PC-3 (cell line): ENCODE measurements around the gene ATG7. TPM values are rescaled to one million over a fixed set of nuclear protein-coding genes. Genes with fewer than 3 reads are reported as not detected.
A peak's percentile ranks its signal among the peaks of the same experiment; 100 is the strongest.
"Not testable (repeated sequence)": the region's sequence is repeated elsewhere in the genome, so short reads cannot be mapped to it uniquely, and the experiment has no call there.

ENCODE experiments used
- ATAC-seq: fragments of 200-7000 bp; cut with Tn5 transposase; 2 replicates; pipeline ENCODE4 v1.9.1; 2020; ENCODE audit warnings: mild to moderate bottlenecking, moderate library complexity
- BruUV-seq: library from RNA; stranded (reverse); fragments of 400-500 nt; replicated peaks from 2 replicates; lab custom pipeline; 2021; lab: Mats Ljungman, UMichigan
- CTCF ChIA-PET: fragments of 300-600 bp; sonication (Branson Sonifier 250); formaldehyde crosslinking; loops from one replicate; lab custom pipeline; 2022; ENCODE audit warnings: antibody characterized with exemption; lab: Charles Lee
- POLR2A ChIA-PET: fragments of 300-600 bp; sonication (Branson Sonifier 250); formaldehyde crosslinking; loops from one replicate; lab custom pipeline; 2022; ENCODE audit warnings: antibody characterized with exemption; ENCODE audit not compliant: unreplicated experiment; lab: Charles Lee
- DNase-seq: peaks from one replicate; pipeline ENCODE4 v3.0.0-alpha.2; 2015
- H2AFZ ChIP-seq: fragments of 300-600 bp; sonication (generic); 2 replicates; pipeline ENCODE4 v1.6.0; 2016; ENCODE audit warnings: antibody characterized with exemption, low read length
- H3F3A ChIP-seq: fragments of 300-600 bp; sonication (generic); one replicate; pipeline ENCODE4 v1.6.0; 2017; ENCODE audit warnings: antibody characterized with exemption, low read length, control low read depth, mild to moderate bottlenecking; ENCODE audit not compliant: unreplicated experiment
- H3K27ac ChIP-seq: fragments of 300-600 bp; sonication (generic); 2 replicates; pipeline ENCODE4 v1.5.1; 2016; ENCODE audit warnings: mild to moderate bottlenecking, low read length
- H3K27me3 ChIP-seq: fragments of 300-600 bp; sonication (generic); 2 replicates; pipeline ENCODE4 v1.6.1; 2016; ENCODE audit warnings: low read length, mixed read lengths
- H3K36me3 ChIP-seq: fragments of 300-600 bp; sonication (generic); 2 replicates; pipeline ENCODE4 v1.6.1; 2016; ENCODE audit warnings: low read depth, mixed run types, low read length, mixed read lengths
- H3K4me1 ChIP-seq: fragments of 300-600 bp; sonication (generic); 2 replicates; pipeline ENCODE4 v1.5.1; 2016; ENCODE audit warnings: low read length; ENCODE audit not compliant: insufficient read depth
- H3K4me2 ChIP-seq: fragments of 300-600 bp; sonication (generic); 2 replicates; pipeline ENCODE4 v1.6.0; 2016; ENCODE audit warnings: low read length
- H3K4me3 ChIP-seq: fragments of 300-600 bp; sonication (generic); 2 replicates; pipeline ENCODE4 v1.5.1; 2016; ENCODE audit warnings: mild to moderate bottlenecking, low read length, mixed read lengths
- H3K79me2 ChIP-seq: fragments of 300-600 bp; sonication (generic); 2 replicates; pipeline ENCODE4 v1.6.1; 2017; ENCODE audit warnings: low read length, mixed read lengths
- H3K9ac ChIP-seq: fragments of 300-600 bp; sonication (generic); 2 replicates; pipeline ENCODE4 v1.6.0; 2016; ENCODE audit warnings: mild to moderate bottlenecking, low read length
- H3K9me2 ChIP-seq: fragments of 300-600 bp; sonication (generic); replicated peaks from 2 replicates; pipeline ENCODE4 v1.6.1; 2016; ENCODE audit warnings: mixed run types, low read length, mixed read lengths
- H3K9me3 ChIP-seq: fragments of 300-600 bp; sonication (generic); 2 replicates; pipeline ENCODE4 v1.6.1; 2016; ENCODE audit warnings: low read length, mixed read lengths
- H4K20me1 ChIP-seq: fragments of 300-600 bp; sonication (generic); 2 replicates; pipeline ENCODE4 v1.6.1; 2016; ENCODE audit warnings: low read length, mixed read lengths
- EZH2 ChIP-seq: fragments of 300-600 bp; sonication (generic); IDR thresholded peaks from one replicate; pipeline ENCODE4 v1.6.1; 2017; ENCODE audit warnings: antibody characterized with exemption, mild to moderate bottlenecking, low read length; ENCODE audit not compliant: unreplicated experiment
- EZH2phosphoT487 ChIP-seq: fragments of 300-600 bp; sonication (generic); IDR thresholded peaks from 2 replicates; pipeline ENCODE4 v1.6.1; 2018; ENCODE audit warnings: mild to moderate bottlenecking, antibody characterized with exemption, low read length, borderline replicate concordance
- intact Hi-C: fragments of 100-400 bp; cut with micrococcal nuclease; formaldehyde crosslinking; loops from 2 replicates; pipeline ENCODE4 v1.9.0; 2023
- total RNA-seq: library from RNA; depleted of rRNA; stranded (reverse); fragments of >200 nt; gene quantifications from 2 replicates; pipeline ENCODE4 v1.2.3, GENCODE V29; 2014
- TF ChIP-seq, protein P1 (sequence below): fragments of 300-600 bp; sonication (generic); conservative IDR thresholded peaks from 2 replicates; pipeline ENCODE4 v1.5.1; 2017; ENCODE audit warnings: antibody characterized with exemption, low read depth, mild to moderate bottlenecking, low read length

ATG7 gene
- total RNA-seq, 1 experiment from 2014 or later, result 36.5 TPM

DNA sequence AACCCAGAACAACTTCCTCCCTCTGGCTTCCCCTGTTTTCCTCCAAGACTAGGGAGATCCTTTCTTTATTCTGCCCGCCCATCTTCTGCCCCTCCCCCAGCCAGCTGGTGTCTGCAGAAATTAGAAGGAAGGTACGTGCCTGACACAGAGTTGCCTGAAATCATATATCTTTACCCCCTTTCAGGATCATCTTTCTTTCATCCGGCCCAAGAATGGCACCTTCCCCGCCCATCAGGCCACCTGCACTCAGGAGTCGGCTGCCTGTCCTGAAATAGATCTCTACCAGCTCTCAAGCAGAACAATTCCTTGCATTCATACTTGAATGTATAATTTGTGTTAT lies 237.8 kb downstream of the ATG7 start:
- CTCF ChIA-PET, result no interaction called here
- peak overlapping the region; percentile 61 for H3K27ac ChIP-seq
- H3K4me2 ChIP-seq, result peak overlapping the region; percentile 63

DNA sequence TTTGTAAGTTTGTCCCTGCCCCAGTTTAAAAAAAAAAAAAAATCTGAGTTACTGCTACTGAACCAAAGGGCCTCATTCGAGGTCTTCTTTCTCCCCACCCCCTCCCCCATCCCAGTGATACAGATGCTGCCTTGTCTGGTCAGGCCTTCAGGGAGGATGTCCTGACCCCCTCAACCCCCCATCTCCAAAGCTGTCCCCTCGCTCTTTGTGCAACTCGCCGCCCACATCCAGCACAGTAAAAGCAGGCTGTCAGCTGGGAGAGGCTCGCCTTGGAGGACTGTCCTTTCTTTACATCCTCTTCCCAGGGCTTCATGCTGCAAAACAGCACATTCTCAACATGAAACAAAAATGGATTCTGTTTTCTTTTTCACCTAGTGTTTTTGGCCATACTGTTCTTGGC lies 238.2 kb downstream of the ATG7 start:
- H3K4me2 ChIP-seq, result peak overlapping the region; percentile 63
- DNase-seq, result no peak
- no peaks in the 10 kb centered on the region for H3K27me3 ChIP-seq
- ChIA-PET CTCF (no interaction called here), POLR2A (no interaction called here)
- no peaks in the 10 kb centered on the region for H3F3A ChIP-seq
- H4K20me1 ChIP-seq, result no peaks in the 10 kb centered on the region
- H3K79me2 ChIP-seq, result no peaks in the 10 kb centered on the region
- no peaks in the 10 kb centered on the region for H3K9me3 ChIP-seq
- no peaks in the 10 kb centered on the region for H3K9me2 ChIP-seq
- intact Hi-C loops, result no loop called here
- H3K4me1 ChIP-seq, result peaks cover 38% of the 10 kb centered on the region
- H3K4me3 ChIP-seq, result no peak overlapping the region
- peak overlapping the region; percentile 61 for H3K27ac ChIP-seq
- no peak for ATAC-seq
- 0 out of 2 replicates have a peak, but pooled peaks cover 2% of the 10 kb centered on the region for H3K36me3 ChIP-seq
- no peak overlapping the region for H2AFZ ChIP-seq
- TF ChIP-seq, protein P1, sequence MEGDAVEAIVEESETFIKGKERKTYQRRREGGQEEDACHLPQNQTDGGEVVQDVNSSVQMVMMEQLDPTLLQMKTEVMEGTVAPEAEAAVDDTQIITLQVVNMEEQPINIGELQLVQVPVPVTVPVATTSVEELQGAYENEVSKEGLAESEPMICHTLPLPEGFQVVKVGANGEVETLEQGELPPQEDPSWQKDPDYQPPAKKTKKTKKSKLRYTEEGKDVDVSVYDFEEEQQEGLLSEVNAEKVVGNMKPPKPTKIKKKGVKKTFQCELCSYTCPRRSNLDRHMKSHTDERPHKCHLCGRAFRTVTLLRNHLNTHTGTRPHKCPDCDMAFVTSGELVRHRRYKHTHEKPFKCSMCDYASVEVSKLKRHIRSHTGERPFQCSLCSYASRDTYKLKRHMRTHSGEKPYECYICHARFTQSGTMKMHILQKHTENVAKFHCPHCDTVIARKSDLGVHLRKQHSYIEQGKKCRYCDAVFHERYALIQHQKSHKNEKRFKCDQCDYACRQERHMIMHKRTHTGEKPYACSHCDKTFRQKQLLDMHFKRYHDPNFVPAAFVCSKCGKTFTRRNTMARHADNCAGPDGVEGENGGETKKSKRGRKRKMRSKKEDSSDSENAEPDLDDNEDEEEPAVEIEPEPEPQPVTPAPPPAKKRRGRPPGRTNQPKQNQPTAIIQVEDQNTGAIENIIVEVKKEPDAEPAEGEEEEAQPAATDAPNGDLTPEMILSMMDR, result no peak
- TF ChIP-seq EZH2 (no peak), EZH2phosphoT487 (no peak)
- no TSS peak for BruUV-seq
- H3K9ac ChIP-seq, result peak overlapping the region; percentile 11; the same call in 1 of the 2 replicates

More for the DNA sequence above, 237.8 kb downstream of the ATG7 start:
- H3K36me3 ChIP-seq, result 0 out of 2 replicates have a peak, but pooled peaks cover 2% of the 10 kb centered on the region
- no peaks in the 10 kb centered on the region for H3K27me3 ChIP-seq
- peaks cover 37% of the 10 kb centered on the region for H3K4me1 ChIP-seq
- no peaks in the 10 kb centered on the region for H3K9me3 ChIP-seq
- POLR2A ChIA-PET, result no interaction called here
- no peaks in the 10 kb centered on the region for H3F3A ChIP-seq
- DNase-seq, result no peak
- intact Hi-C loops, result no loop called here
- H4K20me1 ChIP-seq, result no peaks in the 10 kb centered on the region
- TF ChIP-seq EZH2phosphoT487 (no peak), EZH2 (no peak)
- TF ChIP-seq, protein P1, result no peak
- ATAC-seq, result no peak
- BruUV-seq, result no TSS peak
- H3K79me2 ChIP-seq, result no peaks in the 10 kb centered on the region
- H2AFZ ChIP-seq, result no peak overlapping the region
- H3K9ac ChIP-seq, result peak overlapping the region; percentile 11
- H3K4me3 ChIP-seq, result no peak overlapping the region
- H3K9me2 ChIP-seq, result no peaks in the 10 kb centered on the region

DNA sequence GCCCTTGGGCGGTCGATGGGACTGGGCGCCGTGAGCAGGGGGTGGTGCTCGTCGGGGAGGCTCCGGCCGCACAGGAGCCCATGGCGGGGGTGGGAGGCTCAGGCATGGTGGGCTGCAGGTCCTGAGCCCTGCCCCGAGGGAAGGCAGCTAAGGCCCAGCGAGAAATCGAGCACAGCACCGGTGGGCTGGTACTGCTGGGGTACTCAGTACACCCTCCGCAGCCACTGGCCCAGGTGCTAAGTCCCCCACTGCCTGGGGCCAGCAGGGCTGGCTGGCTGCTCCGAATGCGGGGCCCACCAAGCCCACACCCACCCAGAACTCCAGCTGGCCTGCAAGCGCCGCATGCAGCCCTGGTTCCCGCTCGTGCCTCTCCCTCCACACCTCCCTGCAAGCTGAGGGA lies 239.4 kb downstream of the ATG7 start:
- H3K4me3 ChIP-seq, CTCF ChIA-PET, BruUV-seq: not testable (repeated sequence)

DNA sequence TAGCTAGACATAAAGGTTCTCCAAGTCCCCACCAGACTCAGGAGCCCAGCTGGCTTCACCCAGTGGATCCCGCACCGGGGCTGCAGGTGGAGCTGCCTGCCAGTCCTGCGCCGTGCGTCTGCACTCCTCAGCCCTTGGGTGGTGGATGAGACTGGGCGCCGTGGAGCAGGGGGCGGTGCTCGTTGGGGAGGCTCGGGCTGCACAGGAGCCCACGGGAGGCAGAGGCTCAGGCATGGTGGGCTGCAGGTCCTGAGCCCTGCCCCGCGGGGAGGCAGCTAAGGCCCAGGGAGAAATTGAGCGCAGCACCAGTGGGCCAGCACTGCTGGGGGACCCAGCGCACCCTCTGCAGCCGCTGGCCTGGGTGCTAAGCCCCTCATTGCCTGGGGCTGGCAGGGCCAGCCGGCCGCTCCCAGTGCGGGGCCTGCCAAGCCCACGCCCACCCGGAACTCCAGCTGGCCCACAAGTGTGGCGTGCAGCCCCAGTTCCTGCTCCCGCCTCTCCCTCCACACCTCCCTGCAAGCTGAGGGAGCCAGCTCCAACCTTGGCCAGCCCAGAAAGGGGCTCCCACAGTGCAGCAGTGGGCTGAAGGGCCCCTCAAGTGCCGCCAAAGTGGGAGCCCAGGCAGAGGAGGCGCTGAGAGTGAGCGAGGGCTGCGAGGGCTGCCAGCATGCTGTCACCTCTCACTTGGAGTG lies 241.1 kb downstream of the ATG7 start:
- H3K27ac ChIP-seq, result peak overlapping the region; percentile 77
- CTCF ChIA-PET, H4K20me1 ChIP-seq, H3K27me3 ChIP-seq, intact Hi-C loops, ATAC-seq, H3K9me3 ChIP-seq, H3K36me3 ChIP-seq, H3F3A ChIP-seq, H3K4me3 ChIP-seq, DNase-seq, H3K79me2 ChIP-seq, H3K9me2 ChIP-seq, H2AFZ ChIP-seq, BruUV-seq: not testable (repeated sequence)
- H3K9ac ChIP-seq, result peak overlapping the region; percentile 9; the same call in 1 of the 2 replicates
- peaks cover 38% of the 10 kb centered on the region for H3K4me1 ChIP-seq
- POLR2A ChIA-PET, result interaction anchor here (0.9 kb wide), 1 partner anchor 9 kb away, joined by 3 read pairs; no protein-coding TSS in a partner anchor
- H3K4me2 ChIP-seq, result peak overlapping the region; percentile 26

More for the DNA sequence above, 239.4 kb downstream of the ATG7 start:
- H3K9me3 ChIP-seq, ATAC-seq, H3F3A ChIP-seq, H3K9ac ChIP-seq, POLR2A ChIA-PET, H3K4me2 ChIP-seq, H2AFZ ChIP-seq, H3K79me2 ChIP-seq, H4K20me1 ChIP-seq, H3K27ac ChIP-seq, DNase-seq, intact Hi-C loops, H3K9me2 ChIP-seq, H3K36me3 ChIP-seq, H3K27me3 ChIP-seq: not testable (repeated sequence)
- peaks cover 38% of the 10 kb centered on the region for H3K4me1 ChIP-seq
